WTC11 (cell line): ENCODE results near the gene ADGRA1. TPM values are rescaled to one million over a fixed set of nuclear protein-coding genes. Genes with fewer than 3 reads are reported as not detected.

Source experiments
- ATAC-seq: fragments of 200-7000 bp; cut with Tn5 transposase; 2 replicates; pipeline ENCODE4 v1.10.0; 2021; ENCODE audit warnings: mild to moderate bottlenecking, moderate library complexity
- CTCF ChIA-PET: fragments of 300-600 bp; sonication (Branson Sonifier 250); formaldehyde crosslinking; loops from one replicate; lab custom pipeline; 2021; ENCODE audit warnings: antibody characterized with exemption; lab: Charles Lee
- POLR2A ChIA-PET: fragments of 350-600 bp; sonication (Branson Sonifier 250); formaldehyde crosslinking; loops from one replicate; lab custom pipeline; 2021; ENCODE audit warnings: antibody characterized with exemption; lab: Charles Lee
- DNase-seq: peaks from one replicate; pipeline ENCODE4 v3.0.0; 2021; ENCODE audit warnings: low spot score
- H3K27ac Mint-ChIP-seq: 2 replicates; pipeline ENCODE4 v1.8.0; 2021; ENCODE audit warnings: mixed read lengths
- H3K27me3 Mint-ChIP-seq: 2 replicates; pipeline ENCODE4 v1.8.0; 2021; ENCODE audit warnings: low read depth, mild to moderate bottlenecking, moderate library complexity, mixed read lengths
- H3K36me3 Mint-ChIP-seq: 2 replicates; pipeline ENCODE4 v1.8.0; 2021; ENCODE audit warnings: mixed read lengths
- H3K4me1 Mint-ChIP-seq: 2 replicates; pipeline ENCODE4 v1.8.0; 2022; ENCODE audit warnings: mixed read lengths
- H3K4me3 Mint-ChIP-seq: 2 replicates; pipeline ENCODE4 v1.8.0; 2021; ENCODE audit warnings: mild to moderate bottlenecking, moderate library complexity, mixed read lengths
- H3K9me3 Mint-ChIP-seq: 2 replicates; pipeline ENCODE4 v1.8.0; 2021; ENCODE audit warnings: mixed read lengths
- ATF1 ChIP-seq: sonication (generic); formaldehyde crosslinking; IDR thresholded peaks from 2 replicates; pipeline ENCODE4 v1.8.1; 2023; ENCODE audit warnings: mild to moderate bottlenecking, moderate library complexity, missing genetic modification reagents
- CBFB ChIP-seq: sonication (generic); formaldehyde crosslinking; IDR thresholded peaks from 2 replicates; pipeline ENCODE4 v1.8.1; 2022; ENCODE audit warnings: mild to moderate bottlenecking, low read depth, missing genetic modification reagents
- CREB1 ChIP-seq: sonication (generic); formaldehyde crosslinking; IDR thresholded peaks from 2 replicates; pipeline ENCODE4 v1.8.0; 2023; ENCODE audit warnings: mild to moderate bottlenecking, missing genetic modification reagents
- FOXK1 ChIP-seq: sonication (generic); formaldehyde crosslinking; IDR thresholded peaks from 2 replicates; pipeline ENCODE4 v1.8.0; 2022; ENCODE audit warnings: mild to moderate bottlenecking, moderate library complexity, missing genetic modification reagents
- GTF2I ChIP-seq: fragments of 250-450 bp; sonication (Bioruptor Pico); conservative IDR thresholded peaks from 2 replicates; pipeline ENCODE4 v1.4.0; 2021; ENCODE audit warnings: mild to moderate bottlenecking
- NR1H2 ChIP-seq: sonication (generic); formaldehyde crosslinking; IDR thresholded peaks from 2 replicates; pipeline ENCODE4 v1.9.0; 2021; ENCODE audit warnings: mild to moderate bottlenecking, moderate library complexity, missing genetic modification reagents
- RORB ChIP-seq: fragments of 250-450 bp; sonication (Bioruptor Pico); IDR thresholded peaks from 2 replicates; pipeline ENCODE4 v1.9.0; 2021; ENCODE audit warnings: mild to moderate bottlenecking
- SMAD3 ChIP-seq: sonication (generic); formaldehyde crosslinking; IDR thresholded peaks from 2 replicates; pipeline ENCODE4 v1.8.0; 2022; ENCODE audit warnings: missing genetic modification reagents, mild to moderate bottlenecking, borderline replicate concordance
- SP1 ChIP-seq: sonication (generic); formaldehyde crosslinking; conservative IDR thresholded peaks from 2 replicates; pipeline ENCODE4 v1.8.1; 2022; ENCODE audit warnings: missing genetic modification reagents
- TCF7 ChIP-seq: sonication (generic); formaldehyde crosslinking; IDR thresholded peaks from 2 replicates; pipeline ENCODE4 v1.8.0; 2022; ENCODE audit warnings: mild to moderate bottlenecking, low read depth, missing genetic modification reagents, moderate library complexity
- ZNF219 ChIP-seq: sonication (generic); formaldehyde crosslinking; IDR thresholded peaks from 2 replicates; pipeline ENCODE4 v1.8.0; 2023; ENCODE audit warnings: missing genetic modification reagents, mild to moderate bottlenecking, borderline replicate concordance
- ZNF416 ChIP-seq: fragments of 250-450 bp; sonication (Bioruptor Pico); IDR thresholded peaks from 2 replicates; pipeline ENCODE4 v1.9.0; 2021; ENCODE audit warnings: mild to moderate bottlenecking, inconsistent platforms
- ZNF423 ChIP-seq: fragments of 250-450 bp; sonication (Bioruptor Pico); IDR thresholded peaks from 2 replicates; pipeline ENCODE4 v2.1.2; 2022; ENCODE audit warnings: mild to moderate bottlenecking, moderate library complexity
- ZNF671 ChIP-seq: fragments of 250-450 bp; sonication (Bioruptor Pico); IDR thresholded peaks from 2 replicates; pipeline ENCODE4 v1.8.0; 2021; ENCODE audit warnings: mild to moderate bottlenecking
- total RNA-seq: library from RNA; stranded (reverse); gene quantifications from 3 replicates; pipeline ENCODE4 v1.2.3, GENCODE V29; 2021
- TF ChIP-seq, protein P1 (sequence below): fragments of 250-450 bp; sonication (Bioruptor Pico); IDR thresholded peaks from 2 replicates; pipeline ENCODE4 v1.9.0; 2021; ENCODE audit warnings: mild to moderate bottlenecking
- TF ChIP-seq, protein P2 (sequence below): sonication (generic); formaldehyde crosslinking; IDR thresholded peaks from 2 replicates; pipeline ENCODE4 v1.8.0; 2023; ENCODE audit warnings: missing genetic modification reagents, mild to moderate bottlenecking, borderline replicate concordance
- TF ChIP-seq, protein P3 (sequence below): sonication (generic); formaldehyde crosslinking; IDR thresholded peaks from 2 replicates; pipeline ENCODE4 v1.8.1; 2023; ENCODE audit warnings: mild to moderate bottlenecking, missing genetic modification reagents, moderate library complexity
- TF ChIP-seq, protein P4 (sequence below): sonication (generic); formaldehyde crosslinking; IDR thresholded peaks from 2 replicates; pipeline ENCODE4 v1.8.0; 2022; ENCODE audit warnings: mild to moderate bottlenecking, missing genetic modification reagents
- TF ChIP-seq, protein P5 (sequence below): sonication (generic); formaldehyde crosslinking; IDR thresholded peaks from 2 replicates; pipeline ENCODE4 v1.8.1; 2022; ENCODE audit warnings: mild to moderate bottlenecking, moderate library complexity, missing genetic modification reagents
- TF ChIP-seq, protein P6 (sequence below): fragments of 200-600 bp; IDR thresholded peaks from 2 replicates; pipeline ENCODE4 v1.8.0; 2022; ENCODE audit warnings: antibody characterized with exemption
- TF ChIP-seq, protein P7 (sequence below): sonication (generic); formaldehyde crosslinking; IDR thresholded peaks from 2 replicates; pipeline ENCODE4 v1.8.1; 2023; ENCODE audit warnings: mild to moderate bottlenecking, missing genetic modification reagents, moderate library complexity
- TF ChIP-seq, protein P8 (sequence below): sonication (generic); formaldehyde crosslinking; IDR thresholded peaks from 2 replicates; pipeline ENCODE4 v1.8.1; 2023; ENCODE audit warnings: mild to moderate bottlenecking, moderate library complexity, missing genetic modification reagents

The ADGRA1 gene
- total RNA-seq, 1 experiment from 2014 or later: 0.20 TPM

DNA sequence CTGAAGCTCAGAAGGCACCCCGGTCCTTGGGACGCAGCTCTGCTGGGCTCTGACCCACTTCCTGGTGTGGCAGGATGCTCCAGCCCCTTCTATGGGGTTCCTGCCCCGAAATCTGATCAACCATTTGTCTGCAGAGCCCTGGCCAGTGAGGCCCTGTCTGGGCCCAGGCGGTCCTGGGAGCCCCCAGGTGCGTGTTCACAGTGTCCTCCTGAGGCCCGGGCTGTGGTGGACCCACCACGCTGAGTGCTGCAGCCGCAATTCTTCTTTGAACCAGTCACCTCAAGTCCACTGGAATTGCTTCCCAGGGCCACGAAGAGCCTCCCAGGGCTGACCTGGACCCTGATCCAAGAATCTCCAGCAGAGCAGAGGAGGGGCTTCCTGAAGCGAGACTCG, 91.4 kb downstream of the ADGRA1 start (continued):
- TF ChIP-seq, protein P1, sequence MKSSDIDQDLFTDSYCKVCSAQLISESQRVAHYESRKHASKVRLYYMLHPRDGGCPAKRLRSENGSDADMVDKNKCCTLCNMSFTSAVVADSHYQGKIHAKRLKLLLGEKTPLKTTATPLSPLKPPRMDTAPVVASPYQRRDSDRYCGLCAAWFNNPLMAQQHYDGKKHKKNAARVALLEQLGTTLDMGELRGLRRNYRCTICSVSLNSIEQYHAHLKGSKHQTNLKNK: no peak
- no peak for TF ChIP-seq GTF2I (CRISPR knock-in tag)
- no peak for TF ChIP-seq FOXK1 (CRISPR knock-in tag)
- TF ChIP-seq RORB: no peak

DNA sequence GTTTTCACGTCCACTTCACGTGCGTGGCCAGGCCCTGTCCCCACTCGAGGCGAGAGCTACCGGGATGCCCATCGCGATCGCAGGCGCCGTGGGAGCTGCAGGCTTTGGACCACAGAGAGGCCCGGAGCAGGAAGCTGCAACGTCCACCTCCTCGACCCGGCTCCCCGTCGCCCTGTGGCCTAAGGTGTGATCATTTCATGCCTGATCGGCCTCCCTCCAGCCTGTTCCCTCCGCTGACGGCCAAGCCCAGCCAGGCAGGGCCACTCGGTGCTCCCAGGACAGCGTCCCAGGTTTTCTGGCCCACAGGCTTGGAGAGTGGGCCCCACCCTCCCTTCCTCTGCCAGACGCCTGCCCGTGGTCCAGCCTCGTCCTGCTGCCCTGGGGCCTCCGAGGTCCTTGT, 91.9 kb downstream of the ADGRA1 start:
- no peak for ATAC-seq
- H3K27ac Mint-ChIP-seq: no peak overlapping the region
- POLR2A ChIA-PET: no interaction called here
- H3K4me1 Mint-ChIP-seq: no peaks in the 10 kb centered on the region
- H3K36me3 Mint-ChIP-seq: peaks cover 28% of the 10 kb centered on the region
- peaks cover 41% of the 10 kb centered on the region for H3K9me3 Mint-ChIP-seq
- DNase-seq: no peak
- CTCF ChIA-PET: no interaction called here
- H3K4me3 Mint-ChIP-seq: no peak overlapping the region
- TF ChIP-seq, protein P2, sequence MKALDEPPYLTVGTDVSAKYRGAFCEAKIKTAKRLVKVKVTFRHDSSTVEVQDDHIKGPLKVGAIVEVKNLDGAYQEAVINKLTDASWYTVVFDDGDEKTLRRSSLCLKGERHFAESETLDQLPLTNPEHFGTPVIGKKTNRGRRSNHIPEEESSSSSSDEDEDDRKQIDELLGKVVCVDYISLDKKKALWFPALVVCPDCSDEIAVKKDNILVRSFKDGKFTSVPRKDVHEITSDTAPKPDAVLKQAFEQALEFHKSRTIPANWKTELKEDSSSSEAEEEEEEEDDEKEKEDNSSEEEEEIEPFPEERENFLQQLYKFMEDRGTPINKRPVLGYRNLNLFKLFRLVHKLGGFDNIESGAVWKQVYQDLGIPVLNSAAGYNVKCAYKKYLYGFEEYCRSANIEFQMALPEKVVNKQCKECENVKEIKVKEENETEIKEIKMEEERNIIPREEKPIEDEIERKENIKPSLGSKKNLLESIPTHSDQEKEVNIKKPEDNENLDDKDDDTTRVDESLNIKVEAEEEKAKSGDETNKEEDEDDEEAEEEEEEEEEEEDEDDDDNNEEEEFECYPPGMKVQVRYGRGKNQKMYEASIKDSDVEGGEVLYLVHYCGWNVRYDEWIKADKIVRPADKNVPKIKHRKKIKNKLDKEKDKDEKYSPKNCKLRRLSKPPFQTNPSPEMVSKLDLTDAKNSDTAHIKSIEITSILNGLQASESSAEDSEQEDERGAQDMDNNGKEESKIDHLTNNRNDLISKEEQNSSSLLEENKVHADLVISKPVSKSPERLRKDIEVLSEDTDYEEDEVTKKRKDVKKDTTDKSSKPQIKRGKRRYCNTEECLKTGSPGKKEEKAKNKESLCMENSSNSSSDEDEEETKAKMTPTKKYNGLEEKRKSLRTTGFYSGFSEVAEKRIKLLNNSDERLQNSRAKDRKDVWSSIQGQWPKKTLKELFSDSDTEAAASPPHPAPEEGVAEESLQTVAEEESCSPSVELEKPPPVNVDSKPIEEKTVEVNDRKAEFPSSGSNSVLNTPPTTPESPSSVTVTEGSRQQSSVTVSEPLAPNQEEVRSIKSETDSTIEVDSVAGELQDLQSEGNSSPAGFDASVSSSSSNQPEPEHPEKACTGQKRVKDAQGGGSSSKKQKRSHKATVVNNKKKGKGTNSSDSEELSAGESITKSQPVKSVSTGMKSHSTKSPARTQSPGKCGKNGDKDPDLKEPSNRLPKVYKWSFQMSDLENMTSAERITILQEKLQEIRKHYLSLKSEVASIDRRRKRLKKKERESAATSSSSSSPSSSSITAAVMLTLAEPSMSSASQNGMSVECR (CRISPR knock-in tag): no peak
- TF ChIP-seq CBFB (CRISPR knock-in tag): no peak
- TF ChIP-seq SMAD3 (CRISPR knock-in tag): no peak
- TF ChIP-seq TCF7 (CRISPR knock-in tag): no peak
- no peak for TF ChIP-seq ZNF423 (CRISPR knock-in tag)
- no peak for TF ChIP-seq SP1 (CRISPR knock-in tag)
- TF ChIP-seq ZNF219 (CRISPR knock-in tag): no peak
- TF ChIP-seq, protein P3, sequence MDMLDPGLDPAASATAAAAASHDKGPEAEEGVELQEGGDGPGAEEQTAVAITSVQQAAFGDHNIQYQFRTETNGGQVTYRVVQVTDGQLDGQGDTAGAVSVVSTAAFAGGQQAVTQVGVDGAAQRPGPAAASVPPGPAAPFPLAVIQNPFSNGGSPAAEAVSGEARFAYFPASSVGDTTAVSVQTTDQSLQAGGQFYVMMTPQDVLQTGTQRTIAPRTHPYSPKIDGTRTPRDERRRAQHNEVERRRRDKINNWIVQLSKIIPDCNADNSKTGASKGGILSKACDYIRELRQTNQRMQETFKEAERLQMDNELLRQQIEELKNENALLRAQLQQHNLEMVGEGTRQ: no peak
- TF ChIP-seq, protein P4, sequence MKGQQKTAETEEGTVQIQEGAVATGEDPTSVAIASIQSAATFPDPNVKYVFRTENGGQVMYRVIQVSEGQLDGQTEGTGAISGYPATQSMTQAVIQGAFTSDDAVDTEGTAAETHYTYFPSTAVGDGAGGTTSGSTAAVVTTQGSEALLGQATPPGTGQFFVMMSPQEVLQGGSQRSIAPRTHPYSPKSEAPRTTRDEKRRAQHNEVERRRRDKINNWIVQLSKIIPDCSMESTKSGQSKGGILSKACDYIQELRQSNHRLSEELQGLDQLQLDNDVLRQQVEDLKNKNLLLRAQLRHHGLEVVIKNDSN: no peak
- TF ChIP-seq ZNF416 (CRISPR knock-in tag): no peak
- TF ChIP-seq RORB: no peak
- TF ChIP-seq, protein P5, sequence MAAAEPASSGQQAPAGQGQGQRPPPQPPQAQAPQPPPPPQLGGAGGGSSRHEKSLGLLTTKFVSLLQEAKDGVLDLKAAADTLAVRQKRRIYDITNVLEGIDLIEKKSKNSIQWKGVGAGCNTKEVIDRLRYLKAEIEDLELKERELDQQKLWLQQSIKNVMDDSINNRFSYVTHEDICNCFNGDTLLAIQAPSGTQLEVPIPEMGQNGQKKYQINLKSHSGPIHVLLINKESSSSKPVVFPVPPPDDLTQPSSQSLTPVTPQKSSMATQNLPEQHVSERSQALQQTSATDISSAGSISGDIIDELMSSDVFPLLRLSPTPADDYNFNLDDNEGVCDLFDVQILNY (CRISPR knock-in tag): no peak
- H3K27me3 Mint-ChIP-seq: no peaks in the 10 kb centered on the region; the same call in 1 of the 2 replicates

DNA sequence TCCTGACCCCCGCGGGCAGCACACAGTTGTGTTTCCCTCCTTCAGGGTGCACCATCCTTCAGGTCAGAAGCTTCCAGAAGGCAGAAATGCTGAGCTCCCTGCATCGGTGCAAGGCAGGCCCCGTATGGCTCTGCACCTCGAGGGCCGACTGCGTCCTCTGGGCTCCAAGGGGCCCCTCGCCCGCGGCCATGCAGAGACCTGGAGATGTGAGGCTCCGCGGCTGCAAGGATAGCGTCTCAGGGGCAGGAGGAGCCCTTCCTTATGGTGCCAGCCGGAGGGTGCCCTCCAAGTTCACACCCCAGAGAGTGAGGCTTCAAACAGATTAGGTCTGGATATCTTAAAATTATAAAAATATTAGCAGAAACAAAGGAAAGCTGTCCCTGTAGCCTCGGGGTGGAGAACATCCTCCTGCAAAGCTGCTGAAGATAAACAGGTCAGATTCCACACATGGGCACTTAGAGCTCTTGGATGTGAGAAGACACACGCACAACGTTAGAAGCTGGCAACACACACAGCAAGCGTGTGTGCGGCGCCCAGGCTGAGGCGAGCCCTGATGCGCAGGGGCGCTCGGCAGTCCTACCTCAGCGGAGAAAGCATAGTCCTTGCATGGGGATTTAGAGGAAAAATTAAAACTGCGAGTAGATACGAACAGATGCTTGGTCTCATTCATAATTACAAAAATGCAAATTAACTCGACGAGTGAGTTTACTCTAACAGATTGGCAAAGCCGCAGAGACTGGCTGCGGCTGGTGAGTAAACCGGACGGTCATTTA, 92.7 kb downstream of the ADGRA1 start:
- peaks cover 32% of the 10 kb centered on the region for H3K36me3 Mint-ChIP-seq
- no peak for TF ChIP-seq ZNF671
- TF ChIP-seq, protein P6, sequence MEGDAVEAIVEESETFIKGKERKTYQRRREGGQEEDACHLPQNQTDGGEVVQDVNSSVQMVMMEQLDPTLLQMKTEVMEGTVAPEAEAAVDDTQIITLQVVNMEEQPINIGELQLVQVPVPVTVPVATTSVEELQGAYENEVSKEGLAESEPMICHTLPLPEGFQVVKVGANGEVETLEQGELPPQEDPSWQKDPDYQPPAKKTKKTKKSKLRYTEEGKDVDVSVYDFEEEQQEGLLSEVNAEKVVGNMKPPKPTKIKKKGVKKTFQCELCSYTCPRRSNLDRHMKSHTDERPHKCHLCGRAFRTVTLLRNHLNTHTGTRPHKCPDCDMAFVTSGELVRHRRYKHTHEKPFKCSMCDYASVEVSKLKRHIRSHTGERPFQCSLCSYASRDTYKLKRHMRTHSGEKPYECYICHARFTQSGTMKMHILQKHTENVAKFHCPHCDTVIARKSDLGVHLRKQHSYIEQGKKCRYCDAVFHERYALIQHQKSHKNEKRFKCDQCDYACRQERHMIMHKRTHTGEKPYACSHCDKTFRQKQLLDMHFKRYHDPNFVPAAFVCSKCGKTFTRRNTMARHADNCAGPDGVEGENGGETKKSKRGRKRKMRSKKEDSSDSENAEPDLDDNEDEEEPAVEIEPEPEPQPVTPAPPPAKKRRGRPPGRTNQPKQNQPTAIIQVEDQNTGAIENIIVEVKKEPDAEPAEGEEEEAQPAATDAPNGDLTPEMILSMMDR: no peak
- TF ChIP-seq ATF1 (CRISPR knock-in tag): no peak
- no peak for TF ChIP-seq CREB1 (CRISPR knock-in tag)
- TF ChIP-seq NR1H2 (CRISPR knock-in tag): no peak
- TF ChIP-seq, protein P7, sequence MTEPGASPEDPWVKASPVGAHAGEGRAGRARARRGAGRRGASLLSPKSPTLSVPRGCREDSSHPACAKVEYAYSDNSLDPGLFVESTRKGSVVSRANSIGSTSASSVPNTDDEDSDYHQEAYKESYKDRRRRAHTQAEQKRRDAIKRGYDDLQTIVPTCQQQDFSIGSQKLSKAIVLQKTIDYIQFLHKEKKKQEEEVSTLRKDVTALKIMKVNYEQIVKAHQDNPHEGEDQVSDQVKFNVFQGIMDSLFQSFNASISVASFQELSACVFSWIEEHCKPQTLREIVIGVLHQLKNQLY: no peak
- TF ChIP-seq, protein P8, sequence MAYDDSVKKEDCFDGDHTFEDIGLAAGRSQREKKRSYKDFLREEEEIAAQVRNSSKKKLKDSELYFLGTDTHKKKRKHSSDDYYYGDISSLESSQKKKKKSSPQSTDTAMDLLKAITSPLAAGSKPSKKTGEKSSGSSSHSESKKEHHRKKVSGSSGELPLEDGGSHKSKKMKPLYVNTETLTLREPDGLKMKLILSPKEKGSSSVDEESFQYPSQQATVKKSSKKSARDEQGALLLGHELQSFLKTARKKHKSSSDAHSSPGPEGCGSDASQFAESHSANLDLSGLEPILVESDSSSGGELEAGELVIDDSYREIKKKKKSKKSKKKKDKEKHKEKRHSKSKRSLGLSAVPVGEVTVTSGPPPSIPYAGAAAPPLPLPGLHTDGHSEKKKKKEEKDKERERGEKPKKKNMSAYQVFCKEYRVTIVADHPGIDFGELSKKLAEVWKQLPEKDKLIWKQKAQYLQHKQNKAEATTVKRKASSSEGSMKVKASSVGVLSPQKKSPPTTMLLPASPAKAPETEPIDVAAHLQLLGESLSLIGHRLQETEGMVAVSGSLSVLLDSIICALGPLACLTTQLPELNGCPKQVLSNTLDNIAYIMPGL (CRISPR knock-in tag): no peak

More for the DNA sequence above, 92.7 kb downstream of the ADGRA1 start:
- H3K27ac Mint-ChIP-seq: peak overlapping the region; percentile 37; the same call in 1 of the 2 replicates
- ChIA-PET POLR2A (no interaction called here), CTCF (no interaction called here)
- no peaks in the 10 kb centered on the region for H3K4me1 Mint-ChIP-seq
- no peak for ATAC-seq
- H3K27me3 Mint-ChIP-seq: no peaks in the 10 kb centered on the region; the same call in 1 of the 2 replicates
- no peak for DNase-seq
- H3K9me3 Mint-ChIP-seq: peaks cover 35% of the 10 kb centered on the region
- H3K4me3 Mint-ChIP-seq: no peak overlapping the region
